ENCODE measurements around the gene CLEC9A.
"Not testable (repeated sequence)": the region's sequence is repeated elsewhere in the genome, so short reads cannot be mapped to it uniquely, and the experiment has no call there.

Gene CLEC9A

DNA sequence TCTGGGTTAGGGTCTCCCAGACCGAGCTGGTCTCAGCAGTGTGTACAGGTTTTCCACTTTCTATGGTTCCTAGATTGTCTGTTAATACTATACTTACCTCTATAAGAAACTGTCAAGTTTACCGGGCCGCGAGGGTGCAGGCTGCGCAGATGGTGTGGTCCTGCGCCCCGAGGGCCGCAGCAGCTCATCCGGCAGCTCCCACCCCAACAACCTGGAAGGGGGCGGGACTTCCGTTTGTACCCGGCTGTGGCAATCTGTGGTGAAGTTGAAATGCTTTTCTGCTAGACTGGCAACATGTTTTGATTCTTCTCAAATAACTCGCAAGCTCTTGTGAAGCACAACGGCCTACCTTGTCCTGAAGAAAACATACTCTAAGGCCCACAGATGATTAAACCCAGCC is at the start of gene CLEC9A:
Gene CLEC9A, plus strand, starts transcription at position 237 of the 400 bp plus-strand sequence. CDS start 22,006 bp downstream, outside the sequence.
- DNase-seq: no peak

DNA sequence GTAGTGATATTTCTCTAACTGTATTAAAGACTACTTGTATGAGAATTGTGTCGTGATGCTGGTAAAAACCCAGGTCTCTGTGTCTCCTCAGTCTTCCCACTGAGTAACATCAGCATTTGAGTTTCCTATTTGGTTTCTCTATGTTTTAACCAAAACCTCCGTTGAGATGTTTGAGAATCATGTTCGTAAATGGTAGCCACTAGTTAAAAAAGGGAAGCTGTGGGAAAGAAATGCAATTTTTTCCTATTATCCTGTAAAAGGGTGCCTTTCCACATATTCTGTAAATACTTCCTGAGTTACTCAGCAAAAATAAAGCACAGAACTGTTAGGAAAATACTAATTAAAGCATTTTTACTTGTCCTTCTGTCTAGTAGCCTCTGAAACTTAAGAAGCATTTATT is 38.6 kb upstream of the CLEC9A start:
- DNase-seq: no peak

DNA sequence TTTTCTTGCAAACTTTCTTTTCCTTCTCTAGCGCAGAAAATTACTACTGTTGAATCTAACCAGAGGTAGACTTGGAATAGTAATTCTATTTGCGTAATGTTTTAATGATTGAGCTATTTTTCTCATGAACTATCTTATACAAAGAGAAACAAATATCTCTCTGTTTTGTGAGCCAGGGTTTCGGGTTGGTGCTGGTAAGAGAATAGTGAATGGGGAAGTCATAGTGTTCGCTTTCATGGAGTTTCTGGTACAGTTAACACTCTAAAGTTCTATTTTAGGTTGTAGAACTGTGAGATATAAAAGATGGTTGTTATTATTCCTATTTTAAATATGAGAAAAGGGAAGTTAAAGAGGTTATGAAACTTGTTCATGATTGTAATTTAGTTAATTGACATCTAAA is 38.2 kb upstream of the CLEC9A start:
- DNase-seq: no peak

DNA sequence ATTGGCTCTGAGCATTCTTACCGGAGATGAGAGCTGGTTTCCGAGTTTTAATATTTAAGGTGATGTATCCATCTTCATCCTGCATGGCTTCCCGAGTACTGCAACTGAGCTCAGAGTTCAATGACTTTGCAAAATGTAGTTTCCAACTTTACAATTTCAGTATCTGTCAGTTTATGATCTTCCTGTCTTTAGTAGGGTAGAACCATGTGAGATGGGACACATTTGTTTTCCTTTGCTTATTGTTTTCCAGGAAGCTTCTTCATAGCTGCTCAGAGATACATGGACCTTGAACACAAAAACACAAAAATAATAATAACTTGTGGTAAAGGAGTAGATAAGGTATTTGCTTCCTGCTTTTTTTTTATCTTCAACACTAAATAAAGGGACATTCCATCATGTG is 31.5 kb upstream of the CLEC9A start, which contains the start of gene CLEC1B:
Gene CLEC1B, minus strand, starts transcription at position 106 of the 400 bp plus-strand sequence. Its CDS starts 21 bp downstream, at position 85.
- no peak for DNase-seq

DNA sequence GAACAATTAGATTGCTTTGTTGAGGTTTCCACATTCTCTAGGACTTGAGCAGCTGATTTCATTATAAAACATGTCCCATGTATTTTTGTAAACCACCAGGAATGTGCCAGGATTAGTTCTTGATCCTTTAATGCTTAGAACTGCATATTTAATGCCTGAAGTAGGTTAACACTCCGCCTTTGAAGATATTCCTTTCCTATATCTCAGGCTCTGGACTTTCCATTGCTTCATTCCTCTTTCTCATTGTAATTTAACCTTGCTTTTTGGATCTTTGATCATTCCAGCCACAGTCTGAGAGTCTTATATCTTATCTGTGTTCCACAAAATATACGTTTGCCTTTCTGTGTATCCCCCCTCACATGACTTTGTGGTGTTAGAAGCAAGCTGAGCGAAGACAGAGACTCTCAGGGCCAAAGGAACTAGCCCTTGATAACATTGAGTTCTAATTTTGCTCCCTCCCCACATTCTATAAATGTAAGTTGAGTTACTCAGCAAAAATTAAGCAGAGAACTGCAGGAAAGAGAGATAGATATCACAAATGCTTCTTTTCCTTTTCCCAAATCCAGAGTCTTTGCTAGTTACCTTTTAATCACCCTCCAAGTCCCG is 29.2 kb upstream of the CLEC9A start:
- DNase-seq: no peak

DNA sequence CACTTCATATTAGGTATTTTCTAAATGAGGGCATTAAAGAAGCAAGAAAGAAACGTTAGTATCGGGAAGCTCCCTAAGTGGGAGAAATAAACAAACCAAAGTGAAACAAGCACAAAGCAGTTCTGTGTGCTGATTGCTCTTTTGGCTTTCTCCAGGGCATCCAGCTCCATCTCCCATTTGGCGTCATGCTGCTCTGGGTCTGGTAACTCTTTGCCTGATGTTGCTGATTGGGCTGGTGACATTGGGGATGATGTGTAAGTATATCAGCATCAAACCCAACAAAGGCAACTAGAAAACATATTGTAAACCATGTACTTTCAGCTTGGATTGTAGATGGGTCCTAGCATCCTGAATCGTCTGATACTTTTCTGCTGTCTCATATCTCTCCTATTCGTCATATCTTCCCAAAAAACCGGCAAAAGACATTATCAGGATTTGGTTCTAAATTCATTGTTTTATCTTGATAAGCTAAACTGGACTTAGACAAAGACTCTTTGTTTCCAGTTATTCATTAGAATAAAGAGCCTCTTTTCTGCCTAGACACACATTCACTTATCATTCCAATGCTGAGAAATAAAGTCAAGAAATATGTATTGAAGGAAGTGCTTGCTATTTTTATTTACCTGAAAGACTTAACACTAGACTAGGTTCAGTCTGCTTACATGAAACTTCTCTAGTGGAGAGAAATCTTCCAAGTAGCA is 17.7 kb upstream of the CLEC9A start:
- no peak for DNase-seq

DNA sequence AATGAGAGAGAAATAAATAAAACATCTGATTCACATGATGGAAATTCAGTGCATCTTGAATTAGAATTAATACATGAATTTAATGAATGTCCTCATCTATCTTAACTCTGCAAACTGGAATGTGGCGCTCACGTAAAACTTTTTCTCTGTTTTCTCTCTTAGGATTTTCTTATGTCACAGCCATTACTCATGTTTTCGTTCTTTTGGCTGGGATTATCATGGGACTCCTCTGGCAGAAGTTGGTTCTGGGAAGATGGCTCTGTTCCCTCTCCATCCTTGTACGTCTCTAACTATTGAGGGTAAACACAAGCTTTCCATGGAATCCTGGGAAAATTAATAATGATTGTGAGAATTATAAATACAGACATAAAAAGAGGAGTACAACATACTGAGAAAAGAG is 15.0 kb upstream of the CLEC9A start:
- no peak for DNase-seq

DNA sequence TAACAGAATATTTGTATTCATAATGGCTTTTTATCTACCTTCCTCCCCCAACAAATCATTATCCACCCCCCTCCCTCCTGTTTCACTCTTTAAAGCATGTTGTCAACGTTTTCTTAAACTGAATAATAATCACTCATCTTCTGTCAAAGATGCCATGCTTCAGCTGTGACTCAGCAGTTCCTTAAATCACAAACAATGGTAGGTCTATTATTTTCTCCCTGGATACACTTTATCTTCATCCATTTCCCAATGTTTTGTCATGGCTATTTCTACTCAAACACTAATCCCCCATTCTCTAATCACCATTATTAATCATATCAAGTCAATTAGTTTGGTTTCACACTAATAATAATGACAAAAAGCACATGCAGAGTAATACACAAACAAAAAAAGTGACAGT is 13.6 kb upstream of the CLEC9A start:
- no peak for DNase-seq

DNA sequence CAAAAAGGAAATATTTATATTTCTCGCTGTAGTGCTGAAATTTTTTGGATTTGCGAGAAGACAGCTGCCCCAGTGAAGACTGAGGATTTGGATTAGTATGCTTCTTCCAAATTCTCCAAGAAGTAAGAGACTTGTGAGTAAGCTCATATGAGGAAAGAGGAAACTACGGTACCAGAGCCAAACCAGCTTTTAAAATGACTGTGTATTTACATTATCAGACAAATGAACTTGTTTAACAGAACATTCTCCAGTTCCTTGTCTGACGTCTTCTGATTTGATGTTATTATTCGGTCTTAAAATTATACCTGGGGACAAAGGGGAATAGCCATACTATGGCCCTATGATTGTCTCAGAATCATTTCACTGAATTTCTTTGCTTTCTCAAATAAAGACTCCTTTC is 12.1 kb upstream of the CLEC9A start:
- no peak for DNase-seq

DNA sequence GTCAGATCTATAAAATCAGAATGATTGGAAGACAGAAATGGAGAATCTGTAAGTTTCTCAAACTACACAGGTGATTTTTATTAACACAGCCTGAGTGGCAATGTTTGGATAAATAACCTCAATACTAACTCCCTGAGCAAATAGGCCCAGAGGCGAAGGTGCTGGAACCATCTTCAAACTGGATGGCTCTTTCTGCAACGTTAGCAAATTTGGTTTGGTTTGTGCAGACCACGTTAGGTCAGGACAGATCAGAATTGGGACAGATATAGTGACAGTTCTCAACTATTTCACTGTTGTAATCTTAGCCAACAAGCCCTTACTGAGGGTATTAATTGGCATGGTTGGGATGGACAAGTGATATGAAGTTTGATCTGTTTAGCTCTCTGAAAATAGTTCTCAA is 9.1 kb upstream of the CLEC9A start:
- no peak for DNase-seq

DNA sequence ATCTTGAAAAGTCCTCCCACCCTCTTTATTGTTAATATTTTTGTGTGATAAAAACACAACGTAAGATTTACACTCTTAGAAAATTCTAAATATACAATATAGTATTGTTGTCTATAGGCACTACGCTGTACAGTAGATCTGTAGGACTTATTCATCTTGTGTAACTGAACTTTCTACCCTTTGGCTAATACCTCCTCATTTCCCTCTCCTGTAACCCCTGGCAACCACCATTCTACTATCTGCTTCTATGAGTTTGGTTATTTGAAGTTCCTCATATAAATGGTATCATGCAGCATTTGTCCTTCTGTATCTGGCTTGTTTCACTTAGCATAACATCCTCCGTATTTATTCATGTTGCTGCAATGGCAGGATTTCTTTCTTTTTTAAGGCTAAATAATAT is 5.2 kb upstream of the CLEC9A start:
- no peak for DNase-seq

DNA sequence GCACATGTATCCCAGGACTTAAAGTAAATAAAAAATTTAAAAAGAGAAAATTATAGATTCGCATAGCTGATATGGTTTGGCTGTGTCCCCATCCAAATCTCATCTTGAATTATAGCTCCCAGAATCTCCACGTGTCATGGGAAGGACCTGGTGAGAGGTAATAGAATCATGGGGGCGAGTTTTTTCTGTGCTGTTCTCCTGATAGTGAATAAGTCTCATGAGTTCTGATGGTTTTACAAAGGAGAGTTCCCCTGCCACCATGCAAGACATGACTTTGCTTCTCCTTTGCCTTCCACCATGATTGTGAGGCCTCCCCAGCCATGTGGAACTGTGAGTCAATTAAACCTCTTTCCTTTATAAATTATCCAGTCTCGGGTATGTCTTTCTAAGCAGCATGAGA is 3.8 kb upstream of the CLEC9A start:
- not testable (repeated sequence) for DNase-seq

DNA sequence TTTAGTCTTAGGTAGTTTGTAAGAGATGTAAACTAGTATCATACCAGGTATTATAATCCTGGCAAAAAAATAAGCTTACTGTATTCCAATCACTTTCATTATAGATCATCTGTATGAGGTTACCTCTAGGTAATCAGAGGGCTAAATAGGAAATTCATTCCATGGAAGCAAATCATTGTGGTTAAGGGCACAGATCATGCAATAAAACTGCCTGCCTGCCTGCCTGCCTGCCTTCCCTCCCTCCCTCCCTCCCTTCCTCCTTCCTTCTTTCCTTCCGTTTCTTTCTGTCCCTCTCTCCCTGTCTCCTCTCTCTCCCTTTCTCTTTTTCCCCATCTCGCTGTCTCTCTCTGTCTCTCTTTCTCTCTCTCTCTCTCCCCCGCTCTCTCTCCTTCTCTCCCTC is 3.2 kb upstream of the CLEC9A start:
- DNase-seq: no peak

DNA sequence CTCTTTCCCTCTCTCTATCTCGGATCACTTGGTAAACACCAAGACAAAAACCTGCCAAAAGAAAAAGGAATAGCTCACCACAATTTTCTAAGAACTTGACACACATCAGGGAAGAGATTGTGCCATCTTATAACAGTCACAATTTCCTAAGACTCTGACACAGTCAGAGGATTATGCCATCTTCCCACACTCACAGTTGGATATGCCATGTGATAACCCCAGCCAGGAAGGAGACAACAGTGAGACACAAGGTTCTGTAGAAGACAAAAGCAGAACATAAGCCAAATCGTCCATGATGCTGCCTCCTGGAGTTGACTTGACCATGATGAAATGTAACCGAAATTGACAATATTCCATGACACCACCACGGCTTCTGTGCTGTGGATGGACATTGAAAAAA is 2.8 kb upstream of the CLEC9A start:
- no peak for DNase-seq

DNA sequence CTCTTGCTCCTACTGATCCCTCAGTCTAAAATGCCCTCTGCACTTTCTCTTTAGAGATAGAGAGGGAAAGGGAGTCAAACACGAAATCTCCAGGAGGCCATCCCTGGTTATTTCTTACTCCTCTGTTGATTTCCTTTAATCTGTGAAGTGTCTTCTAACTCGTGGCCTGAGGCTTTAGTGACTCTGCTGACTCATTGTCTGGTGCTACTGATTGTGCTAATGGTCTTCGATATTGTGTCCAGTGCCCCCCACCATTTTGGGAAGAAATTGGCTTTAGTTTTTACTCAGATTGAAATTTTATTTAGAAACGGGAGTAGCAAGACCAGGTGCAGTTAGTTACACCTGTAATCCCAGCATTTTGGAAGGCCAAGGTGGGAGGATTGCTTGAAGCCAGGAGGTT is 839 bp downstream of the CLEC9A start:
- no peak for DNase-seq

DNA sequence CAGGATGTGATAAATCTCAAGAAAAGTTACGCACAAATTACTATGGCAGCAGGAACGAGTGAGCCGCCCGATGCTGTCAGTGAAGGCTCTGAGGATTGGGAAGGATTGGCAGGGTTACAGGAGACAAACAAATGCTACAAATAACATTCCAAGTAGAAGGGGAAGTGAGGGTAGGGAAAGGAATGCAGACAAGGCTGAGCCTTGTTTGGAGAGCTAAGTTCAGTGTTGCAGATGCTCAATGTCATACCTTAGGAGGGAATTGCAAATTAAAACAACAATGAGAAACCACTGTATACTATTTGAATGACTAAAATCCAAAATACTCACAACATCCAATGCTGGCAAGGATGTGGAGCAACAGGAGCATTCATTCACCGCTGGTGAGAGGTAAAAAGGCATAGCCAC is 1.3 kb downstream of the CLEC9A start:
- DNase-seq: no peak

DNA sequence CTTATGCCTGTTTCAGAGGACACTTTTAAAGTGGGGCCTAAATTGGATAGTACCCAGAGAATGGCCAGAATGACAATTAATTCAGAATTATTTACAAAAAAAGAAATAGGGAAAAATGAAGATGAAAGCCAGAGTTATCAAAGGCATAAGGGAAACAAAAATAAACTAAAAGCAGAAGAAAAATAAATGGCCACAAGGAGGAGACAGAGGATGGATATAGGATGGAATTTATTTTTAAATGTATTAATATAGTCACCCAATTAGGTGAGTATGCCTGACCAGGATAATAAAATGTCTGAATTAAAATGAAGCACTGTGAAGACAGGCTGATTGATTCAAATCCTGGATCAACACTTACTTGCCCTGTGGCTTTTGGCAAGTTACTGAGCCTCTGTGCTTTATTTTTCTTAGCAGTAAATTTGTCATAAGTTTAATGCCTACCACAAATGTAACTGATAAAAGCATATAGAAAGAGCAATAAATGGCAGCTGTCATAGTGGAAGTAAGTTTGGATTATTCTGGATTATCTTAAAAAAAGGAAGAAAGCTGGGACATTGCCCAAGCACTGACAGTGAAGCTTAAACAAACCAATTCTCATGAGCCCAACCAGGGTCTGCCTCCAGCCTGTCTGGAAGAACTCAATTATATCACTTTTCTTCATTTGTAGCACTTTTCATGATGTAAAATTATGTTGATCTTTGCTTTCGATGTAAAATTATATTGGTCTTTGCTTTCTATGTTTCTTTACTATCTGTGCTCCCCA is 3.5 kb downstream of the CLEC9A start:
- no peak for DNase-seq

DNA sequence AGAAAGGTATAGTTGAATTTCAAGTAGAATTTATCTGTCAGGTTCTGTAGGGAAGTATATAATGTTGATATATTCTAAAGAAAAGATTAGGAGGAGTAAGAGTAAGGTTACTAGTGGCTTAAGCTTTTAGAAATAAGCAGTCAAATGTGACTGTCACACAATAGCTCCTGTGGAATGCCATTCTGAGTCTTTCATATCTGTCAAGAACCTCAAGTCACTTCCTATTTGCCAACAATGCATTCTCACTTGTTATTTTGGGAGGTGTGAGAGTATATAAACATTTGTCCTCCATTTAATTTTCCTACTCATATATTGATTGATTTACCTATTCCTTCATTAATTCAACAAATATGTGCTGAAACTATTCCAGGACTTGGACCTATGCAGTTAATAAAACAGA is 11.7 kb downstream of the CLEC9A start:
- no peak for DNase-seq

DNA sequence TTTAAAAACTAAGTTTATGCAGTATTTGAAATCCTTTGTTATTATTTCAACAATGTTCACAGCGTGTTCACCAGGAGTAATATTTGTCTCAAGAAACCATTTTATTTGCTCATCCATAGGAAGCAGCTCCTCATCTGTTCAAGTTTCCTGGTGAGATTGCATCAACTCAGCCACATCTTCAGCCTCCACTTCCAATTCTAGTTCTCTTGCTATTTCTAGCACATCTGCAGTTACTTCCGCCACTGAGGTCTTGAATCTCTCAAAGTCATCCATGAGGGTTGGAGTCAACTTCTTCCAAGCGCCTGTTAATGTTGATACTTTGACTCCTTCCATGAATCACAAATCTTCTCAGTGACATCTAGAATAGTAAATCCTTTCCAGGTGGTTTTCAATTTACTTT is 18.0 kb downstream of the CLEC9A start:
- DNase-seq: no peak

DNA sequence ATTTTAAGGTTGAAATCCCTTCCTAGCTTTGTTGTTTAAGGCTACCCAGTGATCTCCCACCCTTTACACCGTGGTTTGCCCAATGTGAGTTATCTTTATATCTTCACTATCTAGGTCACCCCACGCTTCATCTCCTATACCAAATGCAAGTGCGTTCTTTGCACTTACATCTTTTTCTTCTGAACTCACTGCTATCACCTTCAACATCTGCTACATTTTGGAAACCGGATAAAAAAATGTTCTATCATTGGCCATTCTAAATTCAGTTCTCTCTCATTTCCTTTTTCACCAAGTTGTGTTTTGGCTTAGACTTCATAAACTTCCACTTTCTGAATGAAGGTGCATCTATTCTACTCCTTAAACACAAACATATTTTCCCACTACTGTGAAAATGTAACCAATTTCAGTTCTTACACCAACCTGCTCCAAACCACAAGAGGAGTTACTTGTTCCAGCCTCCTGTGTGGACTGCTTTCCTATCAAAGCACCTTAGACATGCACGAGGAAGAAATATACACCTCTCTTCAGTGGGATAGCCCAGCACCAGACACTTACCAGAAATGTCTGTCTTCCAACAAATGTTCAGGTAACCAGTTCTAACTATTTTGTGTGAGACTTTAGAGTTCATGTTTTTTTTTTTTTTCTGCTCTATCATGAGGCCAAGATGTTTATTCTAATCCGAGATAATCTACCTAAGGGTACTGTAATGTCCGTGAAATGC is 21.9 kb downstream of the CLEC9A start:
- DNase-seq: no peak

DNA sequence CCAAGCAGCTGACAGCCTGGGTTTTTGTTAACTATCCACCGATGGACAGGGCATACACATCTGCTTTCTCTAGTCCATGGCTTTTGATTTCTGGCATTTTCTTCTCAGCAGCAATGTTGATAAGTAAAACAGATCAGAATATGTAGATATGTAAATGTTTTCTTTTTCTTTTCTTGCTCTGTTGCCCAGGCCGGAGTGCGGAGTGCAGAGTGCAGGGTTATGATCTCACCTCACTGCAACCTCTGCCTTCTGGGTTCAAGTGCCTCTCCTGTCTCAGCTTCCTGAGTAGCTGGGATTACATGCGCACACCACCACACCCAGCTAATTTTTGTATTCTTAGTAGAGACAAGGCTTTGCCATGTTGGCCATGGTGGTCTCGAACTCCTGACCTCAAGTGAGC is 27.9 kb downstream of the CLEC9A start:
- DNase-seq: no peak

DNA sequence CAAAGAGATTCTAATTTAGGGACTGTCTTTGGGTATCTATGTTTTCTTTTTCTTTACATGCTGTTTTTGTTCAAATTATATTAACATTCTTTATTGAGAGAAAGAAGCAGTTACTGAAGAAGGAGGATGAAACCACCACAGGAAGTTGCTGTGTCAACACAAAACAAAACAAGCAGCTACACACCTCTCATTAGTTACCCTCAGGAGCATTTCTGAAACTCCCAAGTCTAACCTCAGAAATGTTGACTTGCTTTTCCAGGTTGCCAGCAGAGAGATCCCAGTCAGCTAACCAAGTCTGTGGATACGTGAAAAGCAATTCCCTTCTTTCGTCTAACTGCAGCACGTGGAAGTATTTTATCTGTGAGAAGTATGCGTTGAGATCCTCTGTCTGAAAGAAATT is 34.8 kb downstream of the CLEC9A start:
- DNase-seq: no peak

DNA sequence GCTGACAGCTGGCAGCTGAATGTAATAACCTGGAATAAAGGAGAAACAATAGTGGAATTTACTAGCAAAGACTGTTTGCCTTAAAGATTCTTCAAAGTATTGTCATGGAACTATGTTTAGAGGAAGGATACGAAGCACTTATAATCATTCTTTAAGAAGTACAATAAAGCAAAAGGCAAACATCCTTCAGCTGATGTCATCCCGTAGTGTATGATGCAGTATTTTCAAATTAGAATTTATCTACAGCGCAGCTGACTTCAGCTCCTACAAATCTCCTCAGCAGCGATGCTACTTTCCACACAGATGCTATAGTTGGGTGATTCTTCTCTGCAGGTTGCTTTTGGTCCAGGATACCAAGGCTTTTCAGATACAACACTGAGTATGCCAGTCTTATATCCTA is 36.8 kb downstream of the CLEC9A start:
- DNase-seq: no peak

DNA sequence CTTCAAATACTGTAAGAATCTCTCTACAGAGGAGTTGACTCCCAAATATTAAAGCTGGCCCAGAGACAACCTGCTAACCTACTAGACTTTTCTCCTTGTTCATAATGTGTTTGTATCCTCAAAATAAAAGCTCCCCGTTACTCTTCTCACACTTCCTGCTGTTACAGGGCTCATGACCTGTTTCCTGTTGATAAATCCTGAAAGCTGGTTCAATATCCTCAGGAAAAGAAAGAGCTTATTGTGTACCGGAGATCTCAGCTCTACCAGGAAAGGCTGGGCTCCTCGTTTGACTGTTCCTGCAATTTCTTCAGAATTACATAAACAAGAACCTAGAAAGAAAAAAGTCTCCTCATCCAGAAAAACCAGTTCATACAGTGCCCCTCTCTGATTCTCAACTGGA is 37.5 kb downstream of the CLEC9A start:
- no peak for DNase-seq
